ENCODE results near the gene LRRC47. TPM values are rescaled to one million over a fixed set of nuclear protein-coding genes. Genes with fewer than 3 reads are reported as not detected.
"Not testable (repeated sequence)": the region's sequence is repeated elsewhere in the genome, so short reads cannot be mapped to it uniquely, and the experiment has no call there.

LRRC47 gene
- polyA plus RNA-seq, 1 donor from 2014 or later: 59.2 TPM

DNA sequence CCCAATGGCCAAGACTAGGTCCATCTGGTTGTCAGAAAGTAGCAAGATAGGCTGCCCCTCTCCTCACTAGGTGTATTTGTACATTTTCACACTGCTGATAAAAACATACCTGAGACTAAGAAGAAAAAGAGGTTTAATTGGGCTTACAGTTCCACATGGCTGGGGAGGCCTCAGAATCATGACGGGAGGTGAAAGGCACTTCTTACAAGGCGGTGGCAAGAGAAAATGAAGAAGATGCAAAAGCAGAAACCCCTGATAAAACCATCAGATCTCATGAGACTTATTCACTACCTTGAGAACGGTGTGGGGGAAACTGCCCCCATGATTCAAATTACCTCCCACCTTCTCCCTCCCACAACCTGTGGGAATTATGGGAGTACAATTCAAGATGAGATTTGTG is 4.5 kb upstream of the LRRC47 start:
- H3K9me2 ChIP-seq (ENCODE audit: insufficient read depth, low read length); H3F3A ChIP-seq (ENCODE audit: insufficient read depth, low read length, poor library complexity, severe bottlenecking); H3K27me3 ChIP-seq (ENCODE audit: insufficient read depth, low read depth, low read length); H4K20me1 ChIP-seq (ENCODE audit: insufficient read depth); H3K79me2 ChIP-seq (replicated peaks; ENCODE audit: insufficient read depth, low read length); H3K27ac ChIP-seq (ENCODE audit: low read length); H3K4me2 ChIP-seq (ENCODE audit: low read length); H3K9ac ChIP-seq (ENCODE audit: low read length); H3K36me3 ChIP-seq (ENCODE audit: insufficient read depth, low read length); H2AFZ ChIP-seq (ENCODE audit: low read depth, low read length); H3K4me3 ChIP-seq (ENCODE audit: low read length); H3K9me3 ChIP-seq (ENCODE audit: low read length): not testable (repeated sequence)

DNA sequence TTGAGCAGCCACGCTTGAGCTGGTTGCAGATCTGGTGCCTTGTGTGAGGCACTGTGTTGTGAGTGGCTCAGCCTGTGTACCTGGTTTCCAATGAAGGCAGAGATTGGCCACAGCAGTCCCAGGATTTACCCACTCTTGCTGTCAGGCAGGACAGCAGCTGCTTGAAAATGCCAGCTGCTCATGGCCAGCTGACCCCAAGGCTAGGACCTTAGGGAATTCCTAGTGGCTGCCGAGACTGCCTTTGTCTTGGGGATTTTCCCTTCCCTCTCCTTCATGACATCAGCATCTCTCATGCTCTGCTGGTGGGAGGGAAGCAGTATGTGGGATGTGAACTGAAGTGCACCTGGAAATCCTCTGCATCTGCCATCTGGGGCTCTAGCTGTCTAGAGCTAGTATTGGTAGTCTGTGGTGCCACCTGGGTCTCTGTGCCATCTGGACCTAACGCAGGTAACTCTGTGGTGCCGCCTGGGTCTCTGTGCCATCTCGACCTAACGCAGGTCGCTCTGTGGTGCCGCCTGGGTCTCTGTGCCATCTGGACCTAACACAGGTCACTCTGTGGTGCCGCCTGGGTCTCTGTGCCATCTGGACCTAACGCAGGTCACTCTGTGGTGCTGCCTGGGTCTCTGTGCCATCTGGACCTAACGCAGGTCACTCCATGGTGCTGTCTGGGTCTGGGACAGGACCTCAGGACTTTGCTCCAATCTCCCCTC is 3.8 kb upstream of the LRRC47 start:
- Histone ChIP-seq H3K79me2 (replicated peaks; ENCODE audit: insufficient read depth, low read length) (peaks cover 7% of the 10 kb centered on the region), H3K9me3 (ENCODE audit: low read length) (no peaks in the 10 kb centered on the region), H3K4me3 (ENCODE audit: low read length) (no peak overlapping the region), H3K27me3 (ENCODE audit: insufficient read depth, low read depth, low read length) (no peaks in the 10 kb centered on the region), H3K9ac (ENCODE audit: low read length) (no peak overlapping the region), H2AFZ (ENCODE audit: low read depth, low read length) (no peak overlapping the region), H3K27ac (ENCODE audit: low read length) (no peak overlapping the region), H3K36me3 (ENCODE audit: insufficient read depth, low read length) (no peaks in the 10 kb centered on the region), H3K4me2 (ENCODE audit: low read length) (no peak overlapping the region), H4K20me1 (ENCODE audit: insufficient read depth) (peaks cover 6% of the 10 kb centered on the region), H3F3A (ENCODE audit: insufficient read depth, low read length, poor library complexity, severe bottlenecking) (no peaks in the 10 kb centered on the region), H3K9me2 (ENCODE audit: insufficient read depth, low read length) (no peaks in the 10 kb centered on the region)
- TF ChIP-seq EP300 (conservative IDR thresholded peaks at IDR 0.05; ENCODE audit: poor library complexity, severe bottlenecking): no peak
- TF ChIP-seq, protein P1, sequence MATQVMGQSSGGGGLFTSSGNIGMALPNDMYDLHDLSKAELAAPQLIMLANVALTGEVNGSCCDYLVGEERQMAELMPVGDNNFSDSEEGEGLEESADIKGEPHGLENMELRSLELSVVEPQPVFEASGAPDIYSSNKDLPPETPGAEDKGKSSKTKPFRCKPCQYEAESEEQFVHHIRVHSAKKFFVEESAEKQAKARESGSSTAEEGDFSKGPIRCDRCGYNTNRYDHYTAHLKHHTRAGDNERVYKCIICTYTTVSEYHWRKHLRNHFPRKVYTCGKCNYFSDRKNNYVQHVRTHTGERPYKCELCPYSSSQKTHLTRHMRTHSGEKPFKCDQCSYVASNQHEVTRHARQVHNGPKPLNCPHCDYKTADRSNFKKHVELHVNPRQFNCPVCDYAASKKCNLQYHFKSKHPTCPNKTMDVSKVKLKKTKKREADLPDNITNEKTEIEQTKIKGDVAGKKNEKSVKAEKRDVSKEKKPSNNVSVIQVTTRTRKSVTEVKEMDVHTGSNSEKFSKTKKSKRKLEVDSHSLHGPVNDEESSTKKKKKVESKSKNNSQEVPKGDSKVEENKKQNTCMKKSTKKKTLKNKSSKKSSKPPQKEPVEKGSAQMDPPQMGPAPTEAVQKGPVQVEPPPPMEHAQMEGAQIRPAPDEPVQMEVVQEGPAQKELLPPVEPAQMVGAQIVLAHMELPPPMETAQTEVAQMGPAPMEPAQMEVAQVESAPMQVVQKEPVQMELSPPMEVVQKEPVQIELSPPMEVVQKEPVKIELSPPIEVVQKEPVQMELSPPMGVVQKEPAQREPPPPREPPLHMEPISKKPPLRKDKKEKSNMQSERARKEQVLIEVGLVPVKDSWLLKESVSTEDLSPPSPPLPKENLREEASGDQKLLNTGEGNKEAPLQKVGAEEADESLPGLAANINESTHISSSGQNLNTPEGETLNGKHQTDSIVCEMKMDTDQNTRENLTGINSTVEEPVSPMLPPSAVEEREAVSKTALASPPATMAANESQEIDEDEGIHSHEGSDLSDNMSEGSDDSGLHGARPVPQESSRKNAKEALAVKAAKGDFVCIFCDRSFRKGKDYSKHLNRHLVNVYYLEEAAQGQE (IDR thresholded peaks at IDR 0.05; ENCODE audit: borderline replicate concordance): no peak
- no peak for TF ChIP-seq TAF1 (IDR thresholded peaks at IDR 0.05; ENCODE audit: low read depth)
- TF ChIP-seq POLR2AphosphoS5 (IDR thresholded peaks at IDR 0.05): no peak
- no peak for TF ChIP-seq MXI1 (conservative IDR thresholded peaks at IDR 0.05; ENCODE audit: poor library complexity, severe bottlenecking)
- TF ChIP-seq EZH2 (IDR thresholded peaks at IDR 0.05; ENCODE audit: borderline replicate concordance, insufficient read depth, low read length, poor library complexity, severe bottlenecking): no peak

DNA sequence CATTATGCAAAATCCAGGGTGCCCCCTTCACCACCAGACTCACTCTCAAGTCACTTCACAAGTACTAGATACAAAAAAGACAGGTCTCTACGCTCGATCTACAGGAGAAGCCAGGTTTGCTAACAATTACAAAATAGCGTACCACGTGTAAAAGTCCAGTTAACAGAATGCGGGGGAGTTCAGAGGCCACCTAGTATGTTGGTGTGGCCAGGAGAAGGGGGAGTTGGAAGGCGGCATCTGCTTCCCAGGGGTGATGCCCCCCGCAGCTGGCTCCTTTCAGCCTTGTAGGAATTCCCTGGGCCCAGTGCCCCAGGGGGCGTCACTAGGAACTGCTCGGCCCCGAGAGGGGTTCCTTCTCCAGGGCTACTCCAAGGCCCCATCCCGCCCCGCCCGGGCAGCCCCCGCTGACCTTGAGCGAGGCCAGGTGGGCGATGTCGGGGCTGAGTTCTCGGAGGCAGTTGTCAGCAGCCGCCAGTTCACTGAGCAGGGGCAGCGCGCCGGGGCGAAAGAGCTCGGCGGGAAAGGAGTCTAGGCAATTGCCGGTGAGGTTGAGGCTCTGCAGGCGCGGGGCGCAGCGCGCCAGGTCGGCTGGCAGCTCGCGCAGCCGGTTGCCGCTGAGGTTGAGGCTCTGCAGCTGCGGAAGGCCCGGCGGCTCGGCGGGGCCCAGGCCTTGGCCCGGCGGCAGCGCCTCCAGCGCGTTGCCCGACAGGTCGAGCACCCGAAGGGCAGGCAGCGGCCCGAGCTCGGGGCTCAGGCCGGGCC is 664 bp downstream of the LRRC47 start:
- H3K4me2 ChIP-seq (ENCODE audit: low read length): peak overlapping the region; percentile 78
- H3K4me3 ChIP-seq (ENCODE audit: low read length): peak overlapping the region; percentile 94
- TF ChIP-seq EP300 (conservative IDR thresholded peaks at IDR 0.05; ENCODE audit: poor library complexity, severe bottlenecking): no peak
- TF ChIP-seq, protein P2, sequence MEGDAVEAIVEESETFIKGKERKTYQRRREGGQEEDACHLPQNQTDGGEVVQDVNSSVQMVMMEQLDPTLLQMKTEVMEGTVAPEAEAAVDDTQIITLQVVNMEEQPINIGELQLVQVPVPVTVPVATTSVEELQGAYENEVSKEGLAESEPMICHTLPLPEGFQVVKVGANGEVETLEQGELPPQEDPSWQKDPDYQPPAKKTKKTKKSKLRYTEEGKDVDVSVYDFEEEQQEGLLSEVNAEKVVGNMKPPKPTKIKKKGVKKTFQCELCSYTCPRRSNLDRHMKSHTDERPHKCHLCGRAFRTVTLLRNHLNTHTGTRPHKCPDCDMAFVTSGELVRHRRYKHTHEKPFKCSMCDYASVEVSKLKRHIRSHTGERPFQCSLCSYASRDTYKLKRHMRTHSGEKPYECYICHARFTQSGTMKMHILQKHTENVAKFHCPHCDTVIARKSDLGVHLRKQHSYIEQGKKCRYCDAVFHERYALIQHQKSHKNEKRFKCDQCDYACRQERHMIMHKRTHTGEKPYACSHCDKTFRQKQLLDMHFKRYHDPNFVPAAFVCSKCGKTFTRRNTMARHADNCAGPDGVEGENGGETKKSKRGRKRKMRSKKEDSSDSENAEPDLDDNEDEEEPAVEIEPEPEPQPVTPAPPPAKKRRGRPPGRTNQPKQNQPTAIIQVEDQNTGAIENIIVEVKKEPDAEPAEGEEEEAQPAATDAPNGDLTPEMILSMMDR (IDR thresholded peaks at IDR 0.05; ENCODE audit: poor library complexity, severe bottlenecking): no peak
- no peak for TF ChIP-seq MXI1 (conservative IDR thresholded peaks at IDR 0.05; ENCODE audit: poor library complexity, severe bottlenecking)
- TF ChIP-seq SMC3 (conservative IDR thresholded peaks at IDR 0.05; ENCODE audit: poor library complexity): no peak
- TF ChIP-seq TAF1 (IDR thresholded peaks at IDR 0.05; ENCODE audit: low read depth): no peak
- TF ChIP-seq, protein P1 (IDR thresholded peaks at IDR 0.05; ENCODE audit: borderline replicate concordance): no peak
- no peak for TF ChIP-seq POLR2AphosphoS5 (IDR thresholded peaks at IDR 0.05)
- TF ChIP-seq RAD21 (conservative IDR thresholded peaks at IDR 0.05): no peak
- TF ChIP-seq EZH2 (IDR thresholded peaks at IDR 0.05; ENCODE audit: borderline replicate concordance, insufficient read depth, low read length, poor library complexity, severe bottlenecking): no peak
- peaks cover 7% of the 10 kb centered on the region for H4K20me1 ChIP-seq (ENCODE audit: insufficient read depth)
- H3K9ac ChIP-seq (ENCODE audit: low read length): peak overlapping the region; percentile 78
- peaks cover 21% of the 10 kb centered on the region for H3K79me2 ChIP-seq (replicated peaks; ENCODE audit: insufficient read depth, low read length)
- no peak overlapping the region for H3K27ac ChIP-seq (ENCODE audit: low read length)
- H3K9me2 ChIP-seq (ENCODE audit: insufficient read depth, low read length): no peaks in the 10 kb centered on the region
- H3K9me3 ChIP-seq (ENCODE audit: low read length): no peaks in the 10 kb centered on the region
- no peaks in the 10 kb centered on the region for H3F3A ChIP-seq (ENCODE audit: insufficient read depth, low read length, poor library complexity, severe bottlenecking)
- H3K27me3 ChIP-seq (ENCODE audit: insufficient read depth, low read depth, low read length): no peaks in the 10 kb centered on the region
- no peaks in the 10 kb centered on the region for H3K36me3 ChIP-seq (ENCODE audit: insufficient read depth, low read length)
- no peak overlapping the region for H2AFZ ChIP-seq (ENCODE audit: low read depth, low read length)

Data from neural cell (in vitro differentiated cells).